Left colon (tissue), 2 donors: ENCODE results near the gene NR2F1-AS1. TPM values are rescaled to one million over a fixed set of nuclear protein-coding genes. Genes with fewer than 3 reads are reported as not detected.

Source experiments
- ATAC-seq: fragments of 200-7000 bp; cut with Tn5 transposase; one replicate; pipeline ENCODE4 v1.9.1; 2020; ENCODE audit warnings: mild to moderate bottlenecking, moderate library complexity
- DNase-seq, 2 donors: peaks; one replicate each; pipeline ENCODE4 v3.0.0-alpha.2; 2020
- intact Hi-C, 2 donors: fragments of 100-400 bp; cut with DNase I in 1 of 2; cut with micrococcal nuclease in 1 of 2; formaldehyde crosslinking; loops; one replicate each; pipeline versions ENCODE4 v1.11.2 to v1.14.0; 2022; cut with DNase I, micrococcal nuclease
- total RNA-seq, 2 donors: library from RNA; stranded (reverse); fragmentation: NEBNext Ultra II Directional; extraction: Animal tissue kit (Norgen Biotek cat#: 25700); gene quantifications; one replicate each; pipeline ENCODE4 v1.2.1, GENCODE V29; 2021
- donor health status: DM: no; HTN: no; CAD: no.
- donor health status: DM: yes; HTN: yes; CAD: no.

The NR2F1-AS1 gene
- total RNA-seq, 2 donors from 2014 or later = 2.2 to 3.2 TPM

DNA sequence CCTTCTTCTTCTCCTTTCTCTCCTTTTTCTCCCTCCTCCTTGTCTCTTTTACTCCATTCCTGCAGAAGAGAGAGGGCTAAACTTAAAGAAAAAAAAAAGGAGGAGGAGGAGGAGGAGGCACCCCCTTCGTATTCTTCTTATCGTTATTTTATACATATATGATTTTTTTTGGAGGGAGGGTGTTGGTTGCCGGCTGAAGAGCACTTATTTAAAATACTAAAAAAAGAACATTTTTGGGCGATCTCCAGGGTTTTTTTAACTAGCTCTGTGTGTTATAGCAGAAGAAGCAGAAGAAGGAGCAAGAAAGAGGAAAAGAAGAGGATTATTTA, 2.4 kb upstream of the NR2F1-AS1 start:
- intact Hi-C loops = loop anchor here in 1 of 2 donors (10.0 kb wide), 1 partner anchor 331 kb away; no protein-coding TSS in a partner anchor
- no peak for ATAC-seq
- DNase-seq = no peak

DNA sequence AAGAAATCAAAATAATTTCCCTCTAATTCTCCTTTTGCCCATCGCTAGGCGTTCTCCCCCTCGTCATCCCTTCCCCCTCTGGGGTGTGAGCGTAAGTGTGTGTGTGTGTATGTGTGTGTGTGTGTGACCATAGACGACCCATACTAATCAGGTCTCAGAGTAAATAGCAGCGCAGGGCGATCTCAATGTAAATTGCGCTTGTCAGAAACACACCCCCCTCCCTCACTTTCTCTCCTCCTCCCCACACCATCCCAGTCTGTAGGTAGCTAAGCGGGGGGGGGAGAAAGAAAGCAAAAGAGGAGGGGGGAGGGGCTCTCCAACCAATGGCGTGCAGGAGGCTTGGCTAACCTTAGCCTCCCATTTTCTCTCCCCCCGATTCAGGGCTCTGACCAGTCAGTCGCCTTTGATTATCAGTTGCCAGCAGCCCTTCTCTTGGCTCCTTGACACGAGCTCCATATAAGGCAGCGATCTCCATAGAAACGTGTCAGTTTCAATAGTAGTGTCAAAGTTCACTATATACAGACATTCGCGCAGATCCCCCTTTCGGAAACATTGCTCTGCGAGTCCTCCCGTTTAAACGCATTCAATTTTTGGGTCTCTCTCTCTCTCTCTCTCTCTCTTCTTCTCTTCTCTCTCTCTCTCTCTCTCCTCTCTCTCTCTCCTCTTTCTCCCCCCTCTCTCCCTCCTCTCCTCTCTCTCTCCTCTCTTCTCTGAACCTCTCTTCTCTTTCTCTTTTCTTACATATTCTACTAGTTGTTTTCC, 1.8 kb upstream of the NR2F1-AS1 start, which contains the start of gene NR2F1:
Gene NR2F1 (plus strand): TSS at position 546 of the 762 bp plus-strand sequence. CDS start 1,802 bp downstream, outside the sequence.
- ATAC-seq = peak; percentile 39
- intact Hi-C loops = loop anchor here in 1 of 2 donors (10.0 kb wide), 1 partner anchor 332 kb away; no protein-coding TSS in a partner anchor
- DNase-seq = peak; percentile 47 to 54

DNA sequence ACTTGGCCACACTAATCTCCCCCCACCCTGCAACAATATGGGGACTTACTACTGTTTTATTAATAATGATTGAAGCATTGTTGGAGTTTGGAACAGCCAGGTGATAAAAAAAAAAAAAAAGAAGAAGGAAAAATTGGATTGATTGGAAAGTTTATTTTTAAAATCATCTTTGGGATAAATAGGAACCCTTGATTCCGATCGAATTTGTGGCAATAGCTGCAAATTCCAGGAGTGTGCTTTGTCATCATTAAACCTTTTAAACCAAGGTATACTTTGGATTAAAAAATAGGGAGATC, 1.1 kb upstream of the NR2F1-AS1 start:
- DNase-seq (no peak), ATAC-seq (no peak)
- intact Hi-C loops = loop anchor here in 1 of 2 donors (10.0 kb wide), 1 partner anchor 333 kb away; no protein-coding TSS in a partner anchor

DNA sequence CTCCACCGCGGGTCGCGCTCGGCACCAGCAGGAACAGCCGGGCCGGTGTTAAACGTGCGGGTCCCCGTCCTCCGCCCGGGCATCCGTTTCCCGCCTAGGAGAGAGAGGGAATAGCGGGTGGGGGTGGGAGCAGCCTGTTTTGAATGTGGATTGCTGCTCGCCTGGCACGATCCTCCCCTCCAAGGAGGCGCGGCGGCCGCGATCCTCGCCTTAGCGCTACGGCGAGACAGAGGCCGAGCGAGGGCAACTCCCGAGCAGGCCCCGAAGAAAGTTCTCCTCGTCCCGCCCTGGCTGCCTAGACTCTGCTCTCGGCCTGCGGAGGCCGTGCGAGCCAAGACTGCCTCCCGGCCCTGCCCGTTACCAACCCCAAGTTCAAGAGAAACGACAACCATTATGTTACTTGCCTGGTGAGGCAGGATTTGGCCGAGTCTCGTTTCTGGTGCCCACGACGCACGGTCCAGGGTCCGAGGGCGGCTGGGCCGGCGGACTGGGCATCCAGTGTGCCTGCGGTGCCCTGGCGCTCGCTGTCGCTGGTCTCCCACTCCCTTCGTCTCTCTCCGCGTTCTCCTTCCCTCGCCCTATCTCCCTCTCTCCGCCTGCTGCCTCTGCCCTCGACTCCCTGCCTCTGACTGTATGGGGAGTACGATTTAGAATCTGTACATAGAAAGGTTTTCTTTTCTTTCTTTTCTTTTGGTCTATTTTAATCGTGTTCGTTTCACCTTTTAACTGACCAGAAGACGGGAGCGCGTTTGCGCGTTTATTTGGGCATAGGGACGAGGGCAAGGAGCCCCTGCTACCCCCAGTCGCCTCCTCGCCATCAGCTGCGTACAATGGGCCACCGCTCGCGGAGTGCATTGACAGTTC, 724 bp downstream of the NR2F1-AS1 start:
- intact Hi-C loops = loop anchor here in 1 of 2 donors (10.0 kb wide), 1 partner anchor 335 kb away; no protein-coding TSS in a partner anchor
- ATAC-seq (peak; percentile 48), DNase-seq (no peak)

DNA sequence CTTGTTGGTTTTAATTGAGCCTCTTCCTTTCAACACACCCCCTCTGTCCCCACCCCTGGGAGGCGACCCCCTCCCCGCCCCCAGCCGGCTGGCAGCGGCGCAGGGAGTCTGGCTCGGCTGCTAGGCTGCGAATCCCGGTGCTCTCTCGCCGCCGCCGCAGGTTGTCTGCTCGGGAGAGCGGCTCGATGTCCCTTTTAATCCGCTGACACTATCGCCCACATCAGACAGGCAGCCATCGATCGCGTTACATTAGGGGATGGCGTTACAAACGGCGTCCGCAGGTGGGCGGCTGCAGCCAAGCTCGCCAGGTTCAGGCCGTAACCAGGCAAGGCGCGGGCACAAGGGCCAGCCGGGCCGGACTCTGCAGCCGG, 1.3 kb downstream of the NR2F1-AS1 start:
- ATAC-seq (peak; percentile 25), DNase-seq (no peak)
- intact Hi-C loops = loop anchor here in 1 of 2 donors (10.0 kb wide), 1 partner anchor 335 kb away; no protein-coding TSS in a partner anchor

DNA sequence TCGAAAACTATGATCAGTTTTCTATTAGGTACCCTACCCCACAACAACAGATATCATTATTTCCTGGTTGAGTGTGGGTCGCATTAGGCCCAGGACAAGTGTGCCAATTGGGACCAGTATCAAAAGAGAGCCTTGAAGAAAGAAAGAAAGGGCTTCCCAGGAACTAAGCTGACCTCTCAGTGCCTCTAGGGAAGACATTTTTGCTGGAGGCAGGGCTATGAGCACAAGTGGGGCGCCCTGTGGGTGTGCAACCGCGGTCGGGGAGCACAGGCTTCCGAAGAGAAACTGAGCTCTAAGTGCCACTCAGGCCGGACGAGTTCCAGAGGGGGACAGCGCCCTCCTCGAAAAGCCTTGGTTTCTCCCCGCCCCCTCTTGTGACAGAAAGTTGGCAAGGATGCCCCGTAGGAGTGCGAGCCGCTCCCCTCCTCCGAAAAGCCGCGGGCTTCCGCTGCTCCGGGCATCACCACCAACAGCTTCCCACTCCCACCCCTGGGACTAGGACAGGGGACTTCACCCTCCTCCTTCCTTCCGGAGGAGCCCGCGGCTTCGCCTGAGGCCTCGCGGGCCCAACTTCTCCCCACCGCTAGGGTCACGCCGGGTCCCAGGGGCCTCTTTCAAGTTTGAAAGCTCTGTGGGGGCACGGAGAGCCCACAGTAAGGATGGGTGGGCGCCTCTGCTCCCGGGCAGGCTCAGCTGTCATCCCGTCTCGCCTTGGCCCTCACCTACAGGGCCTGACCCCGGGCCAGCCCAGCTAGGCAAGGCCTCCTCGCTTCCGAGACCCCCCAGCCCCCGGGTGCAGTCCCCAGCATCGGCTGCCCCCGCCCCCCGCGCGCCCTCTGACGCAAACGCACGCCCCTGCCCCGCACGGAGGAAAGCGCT, 2.0 kb downstream of the NR2F1-AS1 start:
- intact Hi-C loops = no loop called here
- DNase-seq (no peak), ATAC-seq (no peak)

DNA sequence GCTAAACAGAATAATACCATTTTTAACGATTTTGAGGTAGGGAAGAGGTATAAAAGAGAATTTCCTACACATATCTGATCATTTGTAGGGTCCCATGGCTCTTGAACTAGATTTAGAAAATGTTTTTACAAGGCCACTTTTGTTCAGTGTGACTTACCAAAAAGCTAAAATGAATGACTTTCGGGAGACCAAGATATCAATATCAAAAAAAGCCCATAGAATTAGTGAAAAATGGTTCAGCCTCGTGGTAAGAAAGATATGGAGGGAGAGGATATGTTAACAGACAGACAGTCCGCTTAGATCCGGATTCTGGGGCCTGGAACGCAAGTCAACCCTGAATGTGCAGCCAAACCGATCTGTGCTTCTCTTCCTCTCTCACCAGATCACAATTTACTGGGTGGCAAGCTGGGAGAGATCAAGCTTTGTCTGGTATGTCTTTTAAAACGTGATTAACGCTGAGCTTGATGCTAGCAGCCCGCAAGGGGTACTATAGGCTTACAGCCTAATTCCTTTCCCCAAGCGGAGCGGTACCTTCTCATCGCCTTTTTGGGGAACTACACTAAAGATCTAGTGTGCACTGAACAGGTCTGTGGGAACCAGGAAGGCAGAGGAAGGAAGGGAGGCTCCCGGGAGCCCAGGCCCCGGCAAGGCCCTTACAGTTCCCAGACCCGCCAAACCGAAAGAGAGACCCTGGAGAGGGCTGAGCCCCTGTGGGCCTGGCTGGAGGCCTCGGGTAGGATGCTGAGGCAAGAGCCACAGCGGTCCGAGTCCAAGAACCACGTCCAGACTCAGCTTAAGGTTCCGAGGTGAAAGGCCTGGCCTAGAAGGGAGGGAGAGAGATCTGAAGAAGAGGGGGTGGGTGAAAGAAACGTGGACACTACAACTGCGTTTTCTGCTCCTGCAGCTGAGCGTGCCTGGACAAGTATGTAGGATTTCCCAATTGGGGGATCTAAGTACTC, 2.9 kb downstream of the NR2F1-AS1 start:
- no peak for DNase-seq
- no peak for ATAC-seq
- intact Hi-C loops = no loop called here

DNA sequence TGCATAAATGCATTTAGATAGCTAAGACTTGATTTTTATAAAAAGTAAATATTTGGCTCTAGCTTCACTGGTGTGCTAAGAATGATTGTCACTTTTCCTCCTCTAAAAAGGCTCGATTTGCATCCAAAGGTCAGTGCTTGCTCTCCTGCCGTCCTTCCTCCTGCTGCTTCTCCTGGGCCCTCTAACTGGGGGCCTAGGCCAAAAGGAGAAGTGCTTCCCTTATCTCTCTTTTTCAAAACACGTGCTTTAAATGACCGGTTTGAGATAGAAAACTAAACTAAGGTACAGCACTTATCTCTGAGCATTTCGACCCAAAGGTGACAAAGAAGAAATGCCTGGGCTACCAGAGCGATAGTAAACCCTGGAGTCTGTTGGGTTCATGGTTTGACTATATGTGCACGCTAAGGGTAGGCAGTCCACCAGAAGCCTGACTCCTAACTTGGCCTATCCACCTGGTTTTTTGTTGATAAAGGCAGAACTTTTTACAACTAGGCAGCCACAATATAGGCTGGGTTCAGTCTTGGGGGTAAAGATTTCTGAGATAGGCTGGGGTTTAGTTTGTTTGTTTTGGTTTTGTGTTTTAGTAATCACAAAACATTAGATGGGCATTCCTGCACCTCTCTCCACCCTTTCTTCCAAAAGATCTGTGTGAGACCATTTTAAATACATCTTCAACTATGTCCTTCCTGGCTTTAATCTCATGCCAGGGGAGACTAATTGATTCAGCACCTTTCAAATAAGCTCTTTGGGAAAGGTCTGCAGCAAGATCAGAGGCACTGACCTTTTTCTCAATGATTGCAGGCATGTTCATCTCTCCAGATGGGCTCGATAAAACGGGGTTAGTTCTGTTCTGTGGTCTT, 3.8 kb downstream of the NR2F1-AS1 start:
- DNase-seq = no peak
- no peak for ATAC-seq
- intact Hi-C loops = no loop called here

DNA sequence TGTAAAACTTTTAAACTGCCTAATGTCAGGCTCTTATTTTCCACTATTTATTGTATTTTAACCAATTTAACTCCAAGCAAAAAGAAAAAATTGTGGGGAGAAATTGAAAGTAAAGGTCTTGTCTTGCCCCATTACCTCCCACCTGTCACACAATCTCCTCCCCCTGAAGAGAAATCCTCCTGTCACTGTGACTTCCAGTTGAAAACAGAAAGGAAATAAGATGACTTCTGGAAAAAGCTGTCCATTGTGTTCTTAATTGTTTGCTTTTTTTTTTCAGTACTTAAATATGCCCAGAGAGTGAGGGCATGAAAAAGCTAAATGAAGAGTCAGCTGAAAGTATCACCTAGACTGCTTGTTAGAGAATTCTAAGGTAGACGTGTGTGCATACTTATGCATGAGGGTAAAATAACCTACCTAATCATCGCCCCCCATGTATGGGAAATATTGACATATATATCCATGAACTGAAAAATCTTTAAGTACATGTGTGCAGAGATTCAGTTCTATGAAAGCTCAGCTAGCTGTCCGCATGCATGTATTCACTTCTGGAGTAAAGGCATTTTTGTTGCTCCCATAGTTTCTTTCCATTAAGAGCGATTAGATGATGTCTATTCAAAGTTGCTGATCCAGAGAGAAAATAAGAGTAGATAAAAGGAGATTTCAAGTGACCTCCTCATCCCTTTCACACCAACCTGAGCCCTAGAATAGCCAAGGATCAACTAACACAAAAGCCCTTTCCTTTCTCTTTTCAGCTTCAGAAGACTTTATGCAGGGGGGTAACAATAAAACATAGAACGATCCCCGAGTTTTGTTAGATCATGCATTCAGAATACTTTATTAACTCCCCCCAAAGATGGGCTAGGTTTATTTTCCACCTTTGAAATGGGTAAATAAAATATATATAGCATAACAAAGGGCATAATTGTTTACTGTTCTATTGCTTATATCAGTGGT, 5.3 kb downstream of the NR2F1-AS1 start:
- DNase-seq (no peak), ATAC-seq (no peak)
- intact Hi-C loops = no loop called here

DNA sequence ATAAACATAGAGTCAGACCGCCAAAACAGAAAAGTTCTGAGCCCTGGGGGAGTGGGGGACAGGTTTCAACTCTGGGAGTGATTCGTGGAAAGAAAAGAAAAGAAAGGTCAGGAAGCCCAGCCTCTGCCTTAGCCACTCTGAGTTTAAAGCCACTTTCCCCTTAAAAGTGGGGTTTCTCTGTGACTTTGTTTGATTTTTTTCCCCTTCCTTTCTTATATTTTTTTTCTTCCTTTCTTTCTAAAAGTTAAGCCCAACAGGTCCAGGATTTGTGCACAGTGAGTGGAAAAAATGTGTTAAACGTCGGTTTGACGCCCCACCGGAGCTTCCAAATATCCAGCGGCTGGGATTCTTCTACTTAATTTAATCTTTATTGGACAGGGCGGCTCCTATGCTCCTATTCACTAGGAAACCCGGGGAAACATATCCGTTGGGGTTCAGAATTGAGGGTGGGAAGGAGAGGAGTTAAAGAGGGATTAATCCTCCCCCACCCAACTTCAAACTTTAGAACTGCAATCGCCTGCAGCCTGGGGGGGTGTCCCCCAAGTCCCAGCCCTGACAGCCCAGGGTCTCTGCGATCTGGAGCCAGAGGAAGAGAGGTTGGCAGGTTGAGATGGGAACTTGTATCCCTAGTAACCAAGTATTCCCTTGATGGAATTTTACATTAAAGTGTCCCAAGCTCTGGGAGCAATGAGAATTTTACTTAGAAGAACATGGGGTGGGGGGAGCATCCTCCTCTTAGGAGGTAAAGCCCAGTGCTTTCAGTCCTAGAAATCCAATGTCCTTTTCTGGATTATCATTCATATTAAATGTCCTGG, 6.3 kb downstream of the NR2F1-AS1 start:
- intact Hi-C loops = no loop called here
- ATAC-seq (no peak), DNase-seq (no peak)

DNA sequence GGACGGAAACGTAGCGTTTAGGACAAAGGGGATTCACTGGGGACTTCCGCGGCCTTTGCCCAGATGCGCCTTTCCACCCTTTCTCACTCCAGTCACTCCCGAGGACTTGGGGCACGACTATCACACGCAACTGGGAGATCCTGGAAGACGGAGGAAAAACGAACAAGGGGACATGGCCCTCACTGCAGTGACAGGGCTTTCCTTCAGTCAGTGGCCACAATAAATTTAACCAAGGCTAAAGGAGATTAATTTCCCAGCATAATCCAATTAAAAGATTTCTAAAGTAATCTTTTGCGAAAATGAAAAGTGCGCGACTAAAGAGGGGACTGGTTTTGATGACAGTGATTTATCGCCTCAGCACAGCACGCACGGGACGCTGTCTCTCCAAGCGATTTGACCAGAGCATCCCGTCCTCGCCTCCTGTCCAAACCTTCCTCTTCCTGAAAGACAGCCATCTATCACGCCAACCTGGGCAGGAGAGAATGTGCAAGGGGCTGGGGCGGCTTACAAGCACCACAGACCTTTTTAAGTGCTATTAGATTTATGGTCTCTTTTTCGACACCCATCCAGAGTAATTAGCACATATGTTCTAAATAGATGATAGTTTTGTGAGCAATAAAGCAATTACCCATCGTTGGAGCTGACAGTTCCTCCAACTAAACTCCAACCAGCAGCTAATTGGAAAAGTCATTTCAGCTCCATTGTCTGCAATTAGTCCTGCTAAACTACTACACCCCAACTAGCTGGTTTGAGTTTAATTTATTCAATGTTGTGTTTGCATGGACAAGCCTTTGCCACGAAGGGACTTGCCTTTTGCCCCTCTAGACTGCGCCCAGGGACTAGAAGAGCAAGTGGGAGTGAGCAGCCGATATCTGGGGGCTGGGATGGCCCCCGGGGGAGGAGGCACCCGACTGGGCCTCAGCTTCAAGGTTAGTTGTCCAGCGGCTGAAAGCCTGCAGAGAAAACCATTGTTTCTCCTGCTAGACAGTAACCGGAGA, 7.4 kb downstream of the NR2F1-AS1 start:
- intact Hi-C loops = no loop called here
- no peak for ATAC-seq
- no peak for DNase-seq

DNA sequence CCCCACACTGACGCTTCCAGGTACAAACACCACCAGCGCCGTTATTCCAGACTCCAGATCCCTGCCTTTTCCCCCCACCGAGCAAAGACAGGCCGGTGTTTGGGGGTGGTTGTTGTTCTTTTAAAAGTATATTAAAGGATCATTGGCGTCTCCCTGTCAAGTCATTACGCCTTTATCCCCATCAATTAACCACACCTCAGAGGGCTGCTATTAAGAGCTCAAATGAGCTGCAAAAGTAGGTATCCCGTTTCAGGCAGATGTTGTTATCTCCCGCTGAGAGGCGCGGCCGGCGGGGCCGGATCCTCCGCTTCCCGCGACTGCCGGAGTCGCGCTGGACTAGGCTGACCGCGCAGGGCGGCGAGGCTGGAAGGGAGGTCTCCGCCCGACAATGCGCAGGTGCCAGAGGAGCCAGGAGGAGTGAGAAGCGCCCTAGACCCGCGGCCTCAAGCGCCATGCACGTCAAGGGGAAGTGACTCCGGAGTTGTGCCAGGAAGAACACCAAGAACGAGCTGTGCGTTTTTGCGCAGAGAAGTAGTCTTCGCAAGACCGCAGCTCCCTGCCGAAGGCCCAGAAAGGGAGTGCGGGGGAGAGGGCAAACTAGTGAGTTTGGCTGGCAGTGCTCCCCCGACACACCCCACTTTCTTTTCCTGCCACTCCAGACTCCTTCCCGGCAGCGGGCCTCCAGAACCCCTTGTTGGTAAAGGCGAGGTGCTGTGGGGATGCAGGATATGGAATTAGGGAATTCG, 8.2 kb downstream of the NR2F1-AS1 start:
- DNase-seq = no peak
- ATAC-seq = no peak
- intact Hi-C loops = no loop called here

DNA sequence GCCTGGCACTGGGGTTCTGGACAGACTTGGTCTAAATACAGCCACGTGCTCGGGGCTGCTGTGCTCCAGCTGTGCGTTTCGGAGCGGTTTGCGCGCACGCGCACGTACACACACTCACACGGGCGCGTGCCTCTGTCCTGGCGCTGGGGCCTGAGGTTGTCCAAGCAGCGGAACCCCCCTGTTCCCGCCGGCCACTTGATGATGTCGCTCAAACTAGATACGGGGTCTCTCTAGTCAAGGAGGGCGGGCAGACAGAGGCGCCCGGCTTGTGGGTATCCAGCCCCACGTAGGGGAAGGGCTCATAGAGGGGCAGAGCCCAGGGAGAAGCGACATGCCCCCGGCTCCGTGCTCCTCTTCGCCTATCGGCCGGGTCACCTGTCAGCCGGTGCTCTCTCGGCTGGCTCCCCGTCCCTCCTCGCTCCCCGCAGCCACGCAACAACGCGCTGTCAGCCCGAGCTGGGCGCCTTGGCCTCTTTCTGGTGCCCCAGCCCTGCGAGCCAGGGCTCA, 8.9 kb downstream of the NR2F1-AS1 start:
- DNase-seq = no peak
- intact Hi-C loops = no loop called here
- no peak for ATAC-seq
